Subcutaneous abdominal adipose tissue (tissue), 5 donors: Measurements from ENCODE around the gene PLXNA4.

ENCODE experiments used
- H3K27ac ChIP-seq: one replicate; pipeline ENCODE4 v1.7.0; 2013; ENCODE audit warnings: low read depth, mild to moderate bottlenecking, inconsistent platforms, low read length, moderate library complexity
- H3K27me3 ChIP-seq, 5 donors: one replicate each; pipeline ENCODE4 v1.7.0; 2013; ENCODE audit warnings: low read length in 5 of 5, inconsistent platforms in 1 of 5; ENCODE audit not compliant: control insufficient read depth in 5 of 5, insufficient read depth in 4 of 5
- H3K36me3 ChIP-seq, 5 donors: one replicate each; pipeline ENCODE4 v1.7.0; 2013; ENCODE audit warnings: low read length in 5 of 5; ENCODE audit not compliant: control insufficient read depth in 5 of 5, insufficient read depth in 5 of 5
- H3K4me1 ChIP-seq, 5 donors: one replicate each; pipeline ENCODE4 v1.7.0; 2013; ENCODE audit warnings: low read length in 5 of 5, mild to moderate bottlenecking in 3 of 5, moderate library complexity in 1 of 5; ENCODE audit not compliant: control insufficient read depth in 5 of 5, insufficient read depth in 5 of 5
- H3K4me3 ChIP-seq, 5 donors: one replicate each; pipeline ENCODE4 v1.7.0; 2013; ENCODE audit warnings: low read length in 5 of 5, low read depth in 1 of 5
- H3K9ac ChIP-seq, 5 donors: one replicate each; pipeline ENCODE4 v1.7.0; 2013; ENCODE audit warnings: low read length in 5 of 5, mild to moderate bottlenecking in 4 of 5, moderate library complexity in 3 of 5
- H3K9me3 ChIP-seq, 5 donors: one replicate each; pipeline ENCODE4 v1.7.0; 2013; ENCODE audit warnings: low read length in 5 of 5; ENCODE audit not compliant: control insufficient read depth in 5 of 5
- donor health status: healthy.
- donor health status: healthy.
- donor health status: healthy.
- donor health status: healthy.
- donor health status: healthy.

PLXNA4 gene

GRCh38 chr7:132386201-132386681 is 190.0 kb downstream of the PLXNA4 start:
- H3K9me3 ChIP-seq, result no peaks in the 10 kb centered on the region
- H3K36me3 ChIP-seq, result no peaks in the 10 kb centered on the region
- H3K27me3 ChIP-seq, result no peaks in the 10 kb centered on the region
- no peak overlapping the region for H3K9ac ChIP-seq
- peaks cover 0 to 31% (median 10%) of the 10 kb centered on the region in 5 donors for H3K4me1 ChIP-seq
- H3K4me3 ChIP-seq, result no peak overlapping the region
- H3K27ac ChIP-seq, result no peak overlapping the region

GRCh38 chr7:132383962-132384361 is 192.3 kb downstream of the PLXNA4 start:
- no peaks in the 10 kb centered on the region for H3K27me3 ChIP-seq
- no peaks in the 10 kb centered on the region for H3K9me3 ChIP-seq

GRCh38 chr7:132381742-132382472 is 194.4 kb downstream of the PLXNA4 start:
- H3K36me3 ChIP-seq, result no peaks in the 10 kb centered on the region
- H3K27me3 ChIP-seq, result no peaks in the 10 kb centered on the region
- H3K4me1 ChIP-seq, result peaks cover 4 to 57% (median 41%) of the 10 kb centered on the region in 5 donors
- H3K9me3 ChIP-seq, result no peaks in the 10 kb centered on the region
- no peak overlapping the region for H3K9ac ChIP-seq
- no peak overlapping the region for H3K4me3 ChIP-seq
- H3K27ac ChIP-seq, result no peak overlapping the region

More at GRCh38 chr7:132383962-132384361, 192.3 kb downstream of the PLXNA4 start:
- H3K9ac ChIP-seq, result no peak overlapping the region
- H3K4me3 ChIP-seq, result no peak overlapping the region
- H3K27ac ChIP-seq, result no peak overlapping the region
- H3K4me1 ChIP-seq, result peaks cover 2 to 52% (median 26%) of the 10 kb centered on the region in 5 donors
- H3K36me3 ChIP-seq, result no peaks in the 10 kb centered on the region

GRCh38 chr7:132380059-132380458 is 196.2 kb downstream of the PLXNA4 start:
- H3K36me3 ChIP-seq, result no peaks in the 10 kb centered on the region
- H3K27me3 ChIP-seq, result no peaks in the 10 kb centered on the region
- no peak overlapping the region for H3K4me3 ChIP-seq
- H3K4me1 ChIP-seq, result peaks cover 11 to 61% (median 47%) of the 10 kb centered on the region in 5 donors
- peak overlapping the region in 1 of 5 donors; percentile 80 for H3K9ac ChIP-seq
- H3K9me3 ChIP-seq, result no peaks in the 10 kb centered on the region
- peak overlapping the region; percentile 72 for H3K27ac ChIP-seq

GRCh38 chr7:132379292-132379691 is 197.0 kb downstream of the PLXNA4 start:
- peak overlapping the region in 1 of 5 donors; percentile 80 for H3K9ac ChIP-seq
- no peaks in the 10 kb centered on the region for H3K27me3 ChIP-seq
- H3K4me1 ChIP-seq, result peaks cover 11 to 68% (median 54%) of the 10 kb centered on the region in 5 donors
- no peak overlapping the region for H3K4me3 ChIP-seq
- peak overlapping the region; percentile 72 for H3K27ac ChIP-seq
- no peaks in the 10 kb centered on the region for H3K9me3 ChIP-seq
- no peaks in the 10 kb centered on the region for H3K36me3 ChIP-seq

- H3K27me3 ChIP-seq, result no peaks in the 10 kb centered on the region
- no peak overlapping the region for H3K4me3 ChIP-seq
- peaks cover 11 to 76% (median 59%) of the 10 kb centered on the region in 5 donors for H3K4me1 ChIP-seq
- H3K36me3 ChIP-seq, result no peaks in the 10 kb centered on the region
- peak overlapping the region in 1 of 5 donors; percentile 65 for H3K9ac ChIP-seq
- H3K27ac ChIP-seq, result peak overlapping the region; percentile 72
- H3K9me3 ChIP-seq, result no peaks in the 10 kb centered on the region
Observed at GRCh38 chr7:132377703-132378584, 198.3 kb downstream of the PLXNA4 start.

GRCh38 chr7:132377015-132377414 is 199.3 kb downstream of the PLXNA4 start:
- peak overlapping the region; percentile 51 for H3K27ac ChIP-seq
- H3K9me3 ChIP-seq, result no peaks in the 10 kb centered on the region
- H3K4me3 ChIP-seq, result no peak overlapping the region
- peaks cover 11 to 79% (median 63%) of the 10 kb centered on the region in 5 donors for H3K4me1 ChIP-seq
- H3K27me3 ChIP-seq, result no peaks in the 10 kb centered on the region
- no peaks in the 10 kb centered on the region for H3K36me3 ChIP-seq
- H3K9ac ChIP-seq, result peak overlapping the region in 1 of 5 donors; percentile 16

- H3K27ac ChIP-seq, result peak overlapping the region; percentile 51
- no peak overlapping the region for H3K9ac ChIP-seq
- no peak overlapping the region for H3K4me3 ChIP-seq
- H3K4me1 ChIP-seq, result peaks cover 11 to 74% (median 63%) of the 10 kb centered on the region in 5 donors
- no peaks in the 10 kb centered on the region for H3K36me3 ChIP-seq
- H3K27me3 ChIP-seq, result no peaks in the 10 kb centered on the region
- no peaks in the 10 kb centered on the region for H3K9me3 ChIP-seq
Observed at GRCh38 chr7:132376361-132377013, 199.8 kb downstream of the PLXNA4 start.

- H3K9ac ChIP-seq, result no peak overlapping the region
- no peak overlapping the region for H3K27ac ChIP-seq
- H3K27me3 ChIP-seq, result no peaks in the 10 kb centered on the region
- peaks cover 9 to 51% (median 44%) of the 10 kb centered on the region in 5 donors for H3K4me1 ChIP-seq
- no peaks in the 10 kb centered on the region for H3K36me3 ChIP-seq
- H3K4me3 ChIP-seq, result no peak overlapping the region
- H3K9me3 ChIP-seq, result no peaks in the 10 kb centered on the region
Observed at GRCh38 chr7:132373879-132374278, 202.4 kb downstream of the PLXNA4 start.
